GM19328 (cell line): ENCODE results near the gene PMM2.

Source experiments
- ATAC-seq: cut with Tn5 transposase; IDR thresholded peaks from one replicate; pipeline ENCODE4 v1.9.1; 2021; ENCODE audit warnings: mild to moderate bottlenecking, moderate library complexity; ENCODE audit not compliant: unreplicated experiment

The PMM2 gene

DNA sequence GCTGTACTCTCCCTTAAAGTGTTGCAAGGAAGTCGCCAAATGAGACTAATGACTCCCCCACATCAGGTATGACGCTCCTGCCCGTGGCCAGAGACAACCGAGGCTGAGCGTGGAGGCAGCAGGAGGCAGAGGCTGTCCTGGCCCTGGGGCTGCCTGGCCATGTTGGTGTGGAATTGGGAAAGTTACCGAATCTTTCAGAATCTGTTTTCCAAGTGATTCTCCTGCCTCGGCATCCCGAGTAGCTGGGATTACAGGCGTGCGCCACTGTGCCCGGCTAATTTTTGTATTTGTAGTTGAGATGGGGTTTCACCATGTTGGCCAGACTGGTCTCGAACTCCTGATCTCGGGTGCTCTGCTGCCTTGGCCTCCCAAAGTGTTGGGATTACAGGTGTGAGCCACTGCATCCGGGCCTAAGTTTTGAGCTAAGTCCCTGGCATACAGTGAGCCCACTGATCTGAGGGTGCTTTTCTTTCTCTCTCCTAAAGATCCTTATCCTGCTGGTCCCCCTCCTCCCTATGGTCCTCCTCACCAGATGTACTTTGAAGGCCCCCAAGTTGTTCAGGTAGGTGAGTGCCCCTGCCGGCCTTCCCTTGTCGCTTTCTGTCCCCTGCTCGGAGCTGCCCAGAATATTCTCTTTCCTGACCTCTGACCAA, 85.2 kb downstream of the PMM2 start:
- ATAC-seq: no peak

DNA sequence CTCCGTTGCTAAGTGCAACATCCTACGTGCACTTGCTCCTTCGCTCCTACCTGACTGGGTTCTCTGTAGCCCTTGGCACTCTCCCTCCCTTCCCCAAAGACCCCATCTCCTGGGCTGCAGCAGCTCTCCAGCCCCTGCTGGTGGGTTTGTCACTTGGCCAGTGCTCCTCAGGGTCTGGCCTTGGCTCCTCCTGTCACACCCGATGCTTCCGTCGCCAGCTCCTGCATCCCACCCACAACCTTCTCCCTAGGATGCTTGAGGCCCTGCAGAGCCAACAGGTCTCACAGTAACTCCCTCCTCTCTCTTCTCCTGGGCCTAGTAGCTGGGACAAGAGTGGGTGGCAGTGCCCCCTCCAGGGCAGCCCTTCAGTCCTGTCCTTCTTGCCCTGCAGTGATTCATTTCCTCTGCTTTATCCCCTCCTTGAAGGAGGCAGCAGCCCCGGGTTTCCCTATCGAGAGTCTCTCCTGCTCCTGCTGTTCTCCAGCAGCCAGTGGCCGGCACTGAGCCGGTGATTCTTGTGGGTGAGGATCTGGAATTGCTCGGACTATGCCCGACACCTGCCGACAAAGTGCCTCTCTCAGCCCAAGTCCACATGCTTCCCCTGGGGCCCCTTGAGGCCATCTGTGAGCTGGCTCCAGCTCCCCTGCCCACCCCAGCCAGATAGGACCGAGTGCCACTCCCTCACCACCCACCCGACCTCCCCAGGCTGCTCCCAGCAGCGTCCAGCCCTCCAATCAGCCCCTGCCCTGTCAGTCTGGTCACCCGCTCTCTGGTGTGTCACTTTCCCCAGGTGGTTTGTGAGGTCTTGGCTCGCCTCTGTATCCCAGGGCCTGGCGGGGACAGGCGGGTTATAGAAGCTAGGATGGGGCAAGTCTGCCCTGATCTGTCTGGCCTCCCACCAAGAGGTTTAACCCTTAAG, 88.3 kb downstream of the PMM2 start:
- ATAC-seq: no peak

DNA sequence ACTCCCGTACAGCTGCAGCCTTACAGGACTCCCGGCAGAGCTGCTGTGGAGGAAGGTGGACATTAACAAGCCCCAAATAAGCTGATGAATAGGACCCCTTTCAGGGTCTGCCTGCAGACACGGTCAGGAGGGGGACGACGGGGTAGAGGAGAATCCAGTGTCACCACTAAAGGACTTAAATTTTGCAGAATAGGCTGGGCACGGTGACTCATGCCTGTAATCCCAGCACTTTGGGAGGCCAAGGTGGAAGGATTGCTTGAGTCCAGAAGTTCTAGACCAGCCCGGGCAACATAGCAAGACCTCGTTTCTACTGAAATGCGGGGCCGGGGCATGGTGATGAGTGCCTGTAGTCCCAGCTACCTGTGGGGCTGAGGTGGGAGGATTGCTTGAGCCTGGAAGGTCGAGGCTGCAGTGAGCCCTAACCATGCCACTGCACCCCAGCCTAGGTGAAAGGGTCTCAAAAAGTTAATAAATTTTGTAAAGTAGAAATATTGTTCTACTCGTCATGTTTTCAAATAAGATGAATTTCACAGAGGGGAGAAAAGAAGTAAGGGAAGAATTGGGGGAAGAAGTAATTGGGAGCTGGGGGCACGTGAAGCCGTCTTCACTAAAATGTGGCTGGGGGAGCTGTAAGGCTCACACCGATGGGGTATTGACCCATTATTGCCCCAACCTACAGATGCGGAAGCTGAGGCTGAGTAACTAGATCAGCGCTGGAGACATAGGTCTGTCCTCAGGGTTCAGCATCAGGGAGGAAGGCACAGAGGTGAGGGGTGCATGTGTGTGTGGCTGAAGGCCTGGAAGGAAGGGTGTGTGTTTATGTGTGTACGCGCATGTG, 89.2 kb downstream of the PMM2 start:
- no peak for ATAC-seq

DNA sequence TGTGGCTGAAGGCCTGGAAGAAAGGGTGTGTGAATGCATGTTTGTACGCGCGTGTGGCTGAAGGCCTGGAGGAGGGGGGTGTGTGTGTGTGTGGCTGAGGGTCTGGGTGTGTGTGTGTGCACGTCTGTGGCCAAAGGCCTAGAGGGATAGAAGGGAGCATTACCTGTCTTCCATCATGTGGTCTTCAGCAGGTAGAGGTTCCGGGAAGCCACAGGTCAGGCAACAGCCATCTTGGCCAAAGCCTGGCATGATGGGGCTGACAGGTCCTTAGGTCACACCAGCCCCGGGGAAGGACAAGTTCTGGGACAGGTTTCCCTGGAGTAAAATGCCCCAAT, 89.8 kb downstream of the PMM2 start:
- ATAC-seq: no peak

DNA sequence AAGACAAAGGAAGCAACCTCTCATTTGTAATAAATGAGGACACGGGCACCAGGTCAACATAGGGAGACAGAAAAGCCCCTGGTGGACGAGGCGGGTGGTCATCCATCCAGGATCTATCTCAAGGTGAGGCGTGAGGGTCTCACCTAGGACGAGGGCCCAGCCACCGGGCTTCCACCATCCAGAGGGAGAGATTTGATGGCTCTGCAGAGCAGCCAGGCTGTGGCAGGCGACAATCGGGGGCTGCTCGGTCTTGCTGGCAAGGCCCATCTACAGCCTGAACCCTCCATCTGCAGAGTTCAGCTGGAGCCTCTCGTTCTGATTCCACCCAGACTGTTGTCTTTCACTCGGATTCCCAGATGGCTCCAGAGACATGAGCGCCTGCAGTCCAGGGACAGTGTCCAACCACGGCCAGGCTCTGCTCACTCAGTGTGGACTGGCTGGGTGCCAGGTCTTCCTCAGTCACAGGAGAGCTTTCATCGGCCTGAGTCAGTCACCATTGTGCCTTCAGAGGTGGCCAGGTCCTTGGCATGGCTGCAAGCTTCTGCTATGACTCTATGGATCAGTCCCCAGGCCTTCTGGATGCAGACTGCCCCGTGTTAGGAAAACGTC, 90.4 kb downstream of the PMM2 start:
- no peak for ATAC-seq

DNA sequence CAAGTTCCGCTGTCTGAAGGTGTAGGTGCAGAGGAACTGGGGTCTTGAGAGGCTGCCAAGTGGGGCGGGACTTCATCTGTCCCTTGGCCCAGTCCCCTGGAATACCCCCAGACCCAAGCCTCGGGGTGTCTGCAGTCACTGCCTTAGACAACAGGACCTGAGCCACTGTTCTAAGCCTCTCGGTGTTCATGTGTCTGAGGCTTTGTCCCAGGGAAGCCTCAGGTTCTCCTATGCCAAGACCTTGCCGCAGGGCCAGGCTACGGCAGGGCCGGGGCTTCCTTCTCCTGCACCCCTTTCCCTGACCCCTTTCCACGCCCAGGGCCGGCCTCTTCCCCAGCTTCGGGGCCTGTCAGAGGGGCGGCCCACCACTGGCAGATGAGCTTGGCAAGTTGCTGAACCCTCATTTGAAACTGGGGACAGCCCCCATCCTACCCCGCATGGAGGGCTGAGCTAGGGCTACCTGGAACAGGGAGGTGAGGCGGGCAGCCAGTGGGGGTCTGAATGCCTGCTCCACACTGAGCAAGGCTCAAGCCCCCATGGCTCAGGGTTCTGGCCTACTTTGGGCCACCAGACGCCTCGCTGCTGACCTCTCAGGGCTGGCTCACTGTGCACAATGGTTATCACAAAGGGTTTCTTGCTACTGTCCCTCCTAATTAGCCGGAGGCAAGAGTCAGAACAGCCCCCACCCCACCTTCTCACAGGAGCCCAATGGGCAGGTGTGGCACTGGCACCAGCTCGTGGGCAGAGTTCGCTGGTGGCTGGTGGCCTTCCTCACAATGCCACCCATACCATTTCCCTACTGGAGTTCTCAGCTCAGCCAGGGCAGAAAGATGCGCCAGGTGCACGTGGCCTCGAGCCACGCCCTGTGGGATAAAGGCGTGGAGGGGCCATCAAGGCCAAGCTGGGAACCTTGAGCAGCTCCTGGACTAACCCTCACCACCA, 91.6 kb downstream of the PMM2 start:
- ATAC-seq: no peak

DNA sequence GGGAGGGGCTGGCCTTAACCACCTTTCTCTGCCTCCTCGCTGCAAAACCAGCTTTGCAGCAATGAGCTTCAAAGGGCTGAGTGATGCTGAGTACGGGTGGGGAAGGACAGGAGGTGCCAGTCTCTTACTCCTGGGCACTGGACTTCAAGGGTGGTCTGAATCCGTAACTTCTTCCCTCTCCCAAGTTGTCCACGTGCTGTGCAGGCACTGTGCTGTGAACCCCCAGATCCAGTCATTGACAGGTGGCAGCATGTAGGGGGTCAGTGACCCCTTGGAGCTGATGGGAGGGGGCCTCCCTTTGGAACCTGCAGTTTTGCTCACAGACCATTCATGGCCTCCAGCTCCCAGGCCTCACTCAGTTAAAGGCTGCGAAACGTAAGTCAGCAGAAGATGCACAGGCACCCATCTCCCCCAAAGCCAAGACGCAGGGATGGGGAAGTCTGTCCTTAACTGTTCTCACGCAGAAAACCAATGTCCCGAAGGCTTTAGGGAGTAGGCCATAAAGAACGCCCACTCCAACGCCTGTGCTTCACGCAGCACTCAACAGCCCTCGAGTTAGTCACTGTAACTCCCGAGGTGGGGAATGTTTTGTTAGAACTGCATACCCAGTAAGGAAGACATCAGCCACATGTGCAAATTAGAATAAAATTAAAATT, 92.4 kb downstream of the PMM2 start:
- ATAC-seq: no peak

DNA sequence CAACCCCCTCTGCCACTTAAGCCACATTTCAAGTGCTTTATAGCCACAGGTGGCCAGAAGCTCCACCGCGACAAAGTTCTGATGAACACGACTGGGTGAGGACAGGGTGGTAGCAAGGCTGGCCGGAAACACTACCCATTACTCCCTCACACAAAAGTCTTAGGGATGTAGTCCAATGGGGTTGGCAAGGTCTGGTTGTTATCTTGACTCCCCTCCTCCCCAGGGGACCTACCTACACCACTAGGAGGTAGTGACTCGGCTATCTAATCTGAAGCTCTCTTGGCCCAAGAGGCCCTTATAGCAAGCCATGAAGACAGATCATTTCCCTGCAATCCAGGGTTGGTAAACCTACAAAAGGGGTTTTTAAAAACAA, 92.9 kb downstream of the PMM2 start:
- no peak for ATAC-seq

DNA sequence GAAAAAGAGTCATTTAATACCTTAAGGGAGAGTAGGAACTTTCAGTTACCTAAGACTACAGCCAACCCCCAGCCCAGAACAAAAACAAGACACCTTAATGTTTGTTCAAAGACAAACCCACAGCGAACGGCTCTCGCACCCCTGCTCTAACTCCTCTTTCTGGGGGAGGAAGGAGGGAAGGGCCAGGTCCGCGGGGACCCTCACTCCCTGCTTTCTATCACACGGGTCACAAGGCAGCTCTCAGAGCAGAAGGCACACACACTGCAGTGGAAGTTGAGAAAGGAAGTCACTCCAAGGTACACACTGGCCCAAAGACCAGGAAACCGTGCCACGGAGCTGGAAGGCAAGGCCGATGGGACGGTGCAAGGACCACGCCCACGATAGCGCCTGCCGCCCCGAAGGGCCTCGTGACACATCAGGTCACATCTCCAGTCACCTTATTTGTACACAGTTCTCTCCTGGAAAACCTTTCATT, 94.5 kb downstream of the PMM2 start:
- peak; percentile 24 for ATAC-seq

DNA sequence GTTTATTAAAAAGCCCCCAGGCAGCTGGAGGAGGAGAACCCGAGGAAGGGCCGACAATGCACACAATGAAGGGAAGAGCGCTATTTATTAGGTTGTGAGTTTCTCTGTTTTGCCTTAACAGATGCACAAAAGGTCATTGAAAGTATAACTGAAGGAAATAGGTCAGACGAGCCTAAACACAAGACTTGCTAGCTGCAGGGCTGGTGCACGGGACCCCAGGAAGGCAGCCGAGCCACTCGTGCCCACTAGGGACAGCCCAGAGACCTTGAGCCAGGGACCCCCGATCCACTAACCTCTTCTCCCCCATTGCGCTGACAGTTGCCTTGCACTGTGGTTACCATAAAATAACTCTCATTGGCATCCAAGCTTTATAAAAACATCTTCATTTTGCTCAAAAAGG, 95.8 kb downstream of the PMM2 start:
- no peak for ATAC-seq

DNA sequence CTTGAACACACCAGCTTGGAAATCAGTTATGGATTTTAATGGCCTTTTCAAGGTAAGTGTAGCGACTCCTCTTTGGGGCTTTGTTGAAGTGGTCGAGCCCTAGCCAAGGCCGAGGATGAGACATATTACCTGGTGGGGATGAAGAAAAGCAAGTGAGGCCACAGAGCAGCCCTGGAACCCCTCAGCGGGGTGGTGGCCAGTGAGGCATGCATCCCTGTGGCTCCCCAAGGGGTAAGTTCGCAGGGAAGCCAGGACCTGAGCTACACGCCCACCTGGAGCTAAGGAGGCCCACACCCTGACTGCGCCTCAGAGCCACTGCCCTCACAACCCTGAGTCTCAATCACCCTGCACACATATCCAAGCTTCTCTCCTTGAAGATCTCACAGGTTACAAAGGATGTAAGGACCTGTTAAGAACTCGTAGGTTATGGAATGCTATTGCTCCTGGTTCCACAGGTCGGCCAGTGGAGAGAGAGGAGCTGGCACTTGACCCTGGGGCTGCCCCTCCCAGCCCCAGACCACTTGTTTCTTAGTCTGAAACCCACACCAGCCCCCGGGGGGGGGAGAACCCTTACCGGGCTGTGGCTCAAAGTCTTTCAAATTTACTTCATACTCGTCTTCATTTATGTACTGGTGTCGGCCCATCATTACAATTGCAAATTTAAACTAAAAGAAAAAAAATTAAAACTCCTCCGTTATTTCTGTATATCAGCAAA, 96.5 kb downstream of the PMM2 start:
- ATAC-seq: no peak

DNA sequence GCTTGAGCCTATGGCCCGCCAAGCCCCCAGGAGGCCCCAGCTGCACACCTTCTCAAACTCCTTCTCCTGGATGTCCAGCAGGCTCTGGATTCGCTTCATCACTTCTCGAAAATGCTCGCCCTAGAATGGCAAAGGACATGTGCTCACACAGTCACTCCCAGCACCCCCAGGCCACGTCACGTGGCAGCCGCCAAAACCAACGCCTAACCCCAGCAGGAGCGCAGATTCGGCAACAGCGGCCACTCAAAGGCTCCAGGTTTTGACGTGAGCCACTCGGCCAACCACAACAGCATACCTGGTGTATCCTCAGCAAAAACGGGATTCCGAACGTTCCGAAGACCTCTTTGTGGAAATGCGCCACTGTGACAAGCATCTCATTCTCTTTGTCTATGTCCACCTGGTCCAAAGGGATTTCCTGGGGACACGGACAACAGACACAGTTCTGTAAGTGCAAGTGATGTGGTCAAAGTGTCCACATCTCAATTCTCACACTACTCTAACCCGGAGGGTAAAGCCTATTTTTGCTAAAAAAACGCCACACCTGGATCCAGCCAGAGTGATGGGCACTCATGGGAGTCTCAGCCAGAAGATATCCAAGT, 97.2 kb downstream of the PMM2 start:
- ATAC-seq: no peak

DNA sequence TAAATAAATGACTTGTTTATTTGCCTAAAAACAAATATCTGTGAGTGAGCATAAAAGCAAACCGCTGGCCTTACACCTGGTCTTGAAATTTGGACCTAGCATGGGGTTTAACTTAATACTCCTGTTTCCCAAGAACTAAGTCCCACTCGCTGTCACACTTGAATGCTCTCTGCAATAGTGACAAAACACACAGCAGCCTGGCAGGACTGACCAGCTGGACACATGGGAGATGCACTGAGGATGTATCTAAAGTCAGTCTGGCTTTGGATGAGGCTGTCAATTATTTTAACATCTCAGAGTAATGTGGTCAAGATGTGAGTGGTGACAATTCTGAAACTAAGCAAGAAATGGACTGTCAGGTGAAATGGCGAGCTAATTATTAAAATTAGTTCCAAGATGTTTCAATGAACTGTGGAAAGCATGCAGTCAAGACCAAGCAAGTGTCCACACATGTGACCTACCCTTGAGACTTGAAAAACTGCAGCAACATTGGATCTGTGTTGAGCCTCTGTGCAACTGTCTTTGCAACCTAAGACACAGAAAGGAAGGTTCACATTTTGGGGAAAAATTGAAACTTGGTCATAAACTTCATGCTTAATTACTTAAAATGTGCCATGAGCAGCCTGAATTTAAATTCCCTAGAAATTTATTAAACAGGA, 101.2 kb downstream of the PMM2 start:
- no peak for ATAC-seq
